Measurements from ENCODE around the gene SLC6A15. TPM values are rescaled to one million over a fixed set of nuclear protein-coding genes. Genes with fewer than 3 reads are reported as not detected.

SLC6A15 gene
- polyA plus RNA-seq, 1 of the 3 experiments (the other 2 are of a cell fraction): 0.76 TPM

DNA sequence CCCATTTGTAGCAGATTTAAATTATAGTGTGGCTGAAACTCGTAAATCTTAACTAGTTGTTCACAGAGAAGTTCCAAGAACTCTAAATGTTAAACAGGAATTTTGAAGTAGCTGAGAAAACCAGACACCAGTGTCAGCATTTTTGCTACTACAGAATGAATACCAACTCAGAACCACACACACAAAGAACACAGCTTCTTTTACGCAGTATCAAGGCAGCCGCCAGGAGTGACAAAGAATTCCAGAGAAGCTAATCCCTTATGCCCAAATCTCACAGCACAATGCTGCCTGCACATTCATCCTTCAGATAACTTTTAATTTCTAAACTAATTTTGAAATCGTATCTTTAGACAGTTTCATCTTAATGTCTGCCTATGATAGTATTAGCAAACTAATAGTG, 37.4 kb downstream of the SLC6A15 start:
- Histone ChIP-seq H3K36me3 (replicated peaks in 1 of 2; ENCODE audit: control insufficient read depth in 1 of 2, insufficient read depth in 2 of 2, low read length in 1 of 2) (no peaks in the 10 kb centered on the region), H2AFZ (ENCODE audit: low read depth) (peak overlapping the region; percentile 22; the same call in 1 of the 2 replicates)
- CTCF ChIA-PET: interaction anchor here (0.6 to 12.3 kb wide), 33 partner anchors 8 to 570 kb away, joined by 3 to 292 read pairs (median 5); partner anchors contain the start of genes LRRIQ1 and TSPAN19

DNA sequence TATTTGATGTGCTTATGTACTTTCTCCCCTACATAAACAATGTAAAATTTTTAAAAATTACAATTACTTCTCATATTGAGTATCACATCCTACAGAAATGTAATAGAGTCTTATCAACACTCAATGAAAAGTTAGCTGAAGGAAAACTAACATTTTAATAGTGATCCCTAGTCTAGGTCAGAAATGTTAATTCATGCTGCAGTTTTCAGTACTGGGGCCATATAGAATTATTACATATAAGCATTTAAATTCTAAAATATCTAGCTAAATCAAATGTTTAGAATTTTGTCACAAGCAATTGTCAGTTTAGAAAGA, 37.8 kb downstream of the SLC6A15 start:
- DNase-seq: no peak
- no peak overlapping the region for H3K27ac ChIP-seq (ENCODE audit: low read depth in 2 of 2, low read length in 1 of 2)
- H3K27me3 ChIP-seq (ENCODE audit: insufficient read depth): no peaks in the 10 kb centered on the region
- H3K4me1 ChIP-seq (ENCODE audit: control insufficient read depth in 1 of 2, insufficient read depth in 2 of 2, low read depth in 1 of 2, low read length in 1 of 2): peaks cover 0 to 2% of the 10 kb centered on the region in 2 experiments; a peak in 2 of 4 replicates
- H3K9me3 ChIP-seq: no peaks in the 10 kb centered on the region
- no peak overlapping the region; a peak in 1 of 4 replicates for H3K4me3 ChIP-seq (ENCODE audit: low read depth in 2 of 2, low read length in 1 of 2)
- ChIA-PET POLR2A (no interaction called here), CTCF (interaction anchor here (0.6 to 12.3 kb wide), 33 partner anchors 8 to 571 kb away, joined by 3 to 292 read pairs (median 5); partner anchors contain the start of genes LRRIQ1 and TSPAN19)
- no peak overlapping the region for H3K9ac ChIP-seq
- H2AFZ ChIP-seq (ENCODE audit: low read depth): no peak overlapping the region
- no peak for TF ChIP-seq EZH2phosphoT487 (IDR thresholded peaks at IDR 0.05; ENCODE audit: borderline replicate concordance, low read depth)
- TF ChIP-seq YY1 (IDR thresholded peaks at IDR 0.05; ENCODE audit: low read depth): no peak
- TF ChIP-seq RXRA (IDR thresholded peaks at IDR 0.05; ENCODE audit: borderline replicate concordance, low read depth): no peak
- TF ChIP-seq TEAD4 (IDR thresholded peaks at IDR 0.05; ENCODE audit: borderline replicate concordance, insufficient read depth): no peak
- TF ChIP-seq, protein P1, sequence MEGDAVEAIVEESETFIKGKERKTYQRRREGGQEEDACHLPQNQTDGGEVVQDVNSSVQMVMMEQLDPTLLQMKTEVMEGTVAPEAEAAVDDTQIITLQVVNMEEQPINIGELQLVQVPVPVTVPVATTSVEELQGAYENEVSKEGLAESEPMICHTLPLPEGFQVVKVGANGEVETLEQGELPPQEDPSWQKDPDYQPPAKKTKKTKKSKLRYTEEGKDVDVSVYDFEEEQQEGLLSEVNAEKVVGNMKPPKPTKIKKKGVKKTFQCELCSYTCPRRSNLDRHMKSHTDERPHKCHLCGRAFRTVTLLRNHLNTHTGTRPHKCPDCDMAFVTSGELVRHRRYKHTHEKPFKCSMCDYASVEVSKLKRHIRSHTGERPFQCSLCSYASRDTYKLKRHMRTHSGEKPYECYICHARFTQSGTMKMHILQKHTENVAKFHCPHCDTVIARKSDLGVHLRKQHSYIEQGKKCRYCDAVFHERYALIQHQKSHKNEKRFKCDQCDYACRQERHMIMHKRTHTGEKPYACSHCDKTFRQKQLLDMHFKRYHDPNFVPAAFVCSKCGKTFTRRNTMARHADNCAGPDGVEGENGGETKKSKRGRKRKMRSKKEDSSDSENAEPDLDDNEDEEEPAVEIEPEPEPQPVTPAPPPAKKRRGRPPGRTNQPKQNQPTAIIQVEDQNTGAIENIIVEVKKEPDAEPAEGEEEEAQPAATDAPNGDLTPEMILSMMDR (IDR thresholded peaks at IDR 0.05): no peak
- no peak for TF ChIP-seq MEF2A (IDR thresholded peaks at IDR 0.05; ENCODE audit: borderline replicate concordance, low read depth)
- TF ChIP-seq NRF1 (IDR thresholded peaks at IDR 0.05; ENCODE audit: low read depth, low read length): no peak
- TF ChIP-seq FOSL2 (IDR thresholded peaks at IDR 0.05; ENCODE audit: borderline replicate concordance, low read depth): no peak
- no peak for TF ChIP-seq EP300 (IDR thresholded peaks at IDR 0.05; ENCODE audit: borderline replicate concordance in 1 of 2, low read depth in 1 of 2, low read length in 1 of 2)
- TF ChIP-seq, protein P2, sequence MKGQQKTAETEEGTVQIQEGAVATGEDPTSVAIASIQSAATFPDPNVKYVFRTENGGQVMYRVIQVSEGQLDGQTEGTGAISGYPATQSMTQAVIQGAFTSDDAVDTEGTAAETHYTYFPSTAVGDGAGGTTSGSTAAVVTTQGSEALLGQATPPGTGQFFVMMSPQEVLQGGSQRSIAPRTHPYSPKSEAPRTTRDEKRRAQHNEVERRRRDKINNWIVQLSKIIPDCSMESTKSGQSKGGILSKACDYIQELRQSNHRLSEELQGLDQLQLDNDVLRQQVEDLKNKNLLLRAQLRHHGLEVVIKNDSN (IDR thresholded peaks at IDR 0.05; ENCODE audit: borderline replicate concordance, low read depth): no peak
- TF ChIP-seq RCOR1 (IDR thresholded peaks at IDR 0.05; ENCODE audit: low read length): no peak
- no peaks in the 10 kb centered on the region for H3K9me2 ChIP-seq
- H4K20me1 ChIP-seq (ENCODE audit: insufficient read depth): no peaks in the 10 kb centered on the region
- no peaks in the 10 kb centered on the region for H3F3A ChIP-seq (replicated peaks; ENCODE audit: insufficient read depth)
- no peaks in the 10 kb centered on the region for H3K79me2 ChIP-seq (ENCODE audit: insufficient read depth)
- no peaks in the 10 kb centered on the region for H3K36me3 ChIP-seq (replicated peaks in 1 of 2; ENCODE audit: control insufficient read depth in 1 of 2, insufficient read depth in 2 of 2, low read length in 1 of 2)
- no peak overlapping the region for H3K4me2 ChIP-seq

More for the DNA sequence above, 37.4 kb downstream of the SLC6A15 start:
- POLR2A ChIA-PET: no interaction called here
- H3K79me2 ChIP-seq (ENCODE audit: insufficient read depth): no peaks in the 10 kb centered on the region
- no peaks in the 10 kb centered on the region for H3K9me2 ChIP-seq
- H3F3A ChIP-seq (replicated peaks; ENCODE audit: insufficient read depth): no peaks in the 10 kb centered on the region
- H3K4me1 ChIP-seq (ENCODE audit: control insufficient read depth in 1 of 2, insufficient read depth in 2 of 2, low read depth in 1 of 2, low read length in 1 of 2): peaks cover 0 to 2% of the 10 kb centered on the region in 2 experiments; a peak in 2 of 4 replicates
- H3K4me3 ChIP-seq (ENCODE audit: low read depth in 2 of 2, low read length in 1 of 2): no peak overlapping the region
- H3K9me3 ChIP-seq: no peaks in the 10 kb centered on the region
- no peak overlapping the region for H3K27ac ChIP-seq (ENCODE audit: low read depth in 2 of 2, low read length in 1 of 2)
- H3K27me3 ChIP-seq (ENCODE audit: insufficient read depth): no peaks in the 10 kb centered on the region
- no peak for DNase-seq
- no peaks in the 10 kb centered on the region for H4K20me1 ChIP-seq (ENCODE audit: insufficient read depth)
- 67% methylated on average over 4 of the region's 4 CpGs for WGBS (ENCODE audit: low lambda C conversion rate)
- H3K9ac ChIP-seq: no peak overlapping the region
- TF ChIP-seq CHD2 (IDR thresholded peaks at IDR 0.05; ENCODE audit: low read length, partially characterized antibody) (no peak), MEF2A (IDR thresholded peaks at IDR 0.05; ENCODE audit: borderline replicate concordance, low read depth) (no peak), TEAD4 (IDR thresholded peaks at IDR 0.05; ENCODE audit: borderline replicate concordance, insufficient read depth) (no peak), NRF1 (IDR thresholded peaks at IDR 0.05; ENCODE audit: low read depth, low read length) (no peak)
- TF ChIP-seq, protein P3, sequence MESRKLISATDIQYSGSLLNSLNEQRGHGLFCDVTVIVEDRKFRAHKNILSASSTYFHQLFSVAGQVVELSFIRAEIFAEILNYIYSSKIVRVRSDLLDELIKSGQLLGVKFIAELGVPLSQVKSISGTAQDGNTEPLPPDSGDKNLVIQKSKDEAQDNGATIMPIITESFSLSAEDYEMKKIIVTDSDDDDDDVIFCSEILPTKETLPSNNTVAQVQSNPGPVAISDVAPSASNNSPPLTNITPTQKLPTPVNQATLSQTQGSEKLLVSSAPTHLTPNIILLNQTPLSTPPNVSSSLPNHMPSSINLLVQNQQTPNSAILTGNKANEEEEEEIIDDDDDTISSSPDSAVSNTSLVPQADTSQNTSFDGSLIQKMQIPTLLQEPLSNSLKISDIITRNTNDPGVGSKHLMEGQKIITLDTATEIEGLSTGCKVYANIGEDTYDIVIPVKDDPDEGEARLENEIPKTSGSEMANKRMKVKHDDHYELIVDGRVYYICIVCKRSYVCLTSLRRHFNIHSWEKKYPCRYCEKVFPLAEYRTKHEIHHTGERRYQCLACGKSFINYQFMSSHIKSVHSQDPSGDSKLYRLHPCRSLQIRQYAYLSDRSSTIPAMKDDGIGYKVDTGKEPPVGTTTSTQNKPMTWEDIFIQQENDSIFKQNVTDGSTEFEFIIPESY (IDR thresholded peaks at IDR 0.05; ENCODE audit: borderline replicate concordance, low read depth): no peak
- H3K4me2 ChIP-seq: no peak overlapping the region
